Hematopoietic multipotent progenitor cell treated with erythropoietin and hydrocortisone succinate and interleukin-3 and kit ligand, for 6 days (in vitro differentiated cells): ENCODE data around the gene CELSR2.
A peak's percentile ranks its signal among the peaks of the same experiment; 100 is the strongest.

Source experiments
- DNase-seq: peaks from one replicate; pipeline ENCODE4 v3.0.0-alpha.2; 2015

The CELSR2 gene

DNA sequence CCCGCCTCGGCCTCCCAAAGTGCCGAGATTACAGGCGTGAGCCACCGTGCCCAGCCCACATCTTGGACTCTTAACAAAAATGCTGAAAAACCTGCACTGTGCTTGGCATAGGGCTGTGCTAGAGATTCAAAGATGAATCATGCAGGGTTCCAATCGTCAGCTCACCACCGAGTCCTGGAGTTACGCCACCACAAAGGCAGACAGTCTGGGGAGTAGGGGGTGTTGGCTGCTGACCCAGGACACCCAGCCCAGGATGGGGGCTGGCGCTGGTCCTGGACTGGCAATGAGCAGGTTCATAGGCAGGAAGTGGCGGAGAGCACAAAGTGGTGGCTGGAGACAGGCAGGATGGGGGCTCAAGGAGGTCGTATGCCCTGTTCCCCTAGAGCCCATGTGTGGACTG is 17.6 kb downstream of the CELSR2 start:
- DNase-seq = no peak

DNA sequence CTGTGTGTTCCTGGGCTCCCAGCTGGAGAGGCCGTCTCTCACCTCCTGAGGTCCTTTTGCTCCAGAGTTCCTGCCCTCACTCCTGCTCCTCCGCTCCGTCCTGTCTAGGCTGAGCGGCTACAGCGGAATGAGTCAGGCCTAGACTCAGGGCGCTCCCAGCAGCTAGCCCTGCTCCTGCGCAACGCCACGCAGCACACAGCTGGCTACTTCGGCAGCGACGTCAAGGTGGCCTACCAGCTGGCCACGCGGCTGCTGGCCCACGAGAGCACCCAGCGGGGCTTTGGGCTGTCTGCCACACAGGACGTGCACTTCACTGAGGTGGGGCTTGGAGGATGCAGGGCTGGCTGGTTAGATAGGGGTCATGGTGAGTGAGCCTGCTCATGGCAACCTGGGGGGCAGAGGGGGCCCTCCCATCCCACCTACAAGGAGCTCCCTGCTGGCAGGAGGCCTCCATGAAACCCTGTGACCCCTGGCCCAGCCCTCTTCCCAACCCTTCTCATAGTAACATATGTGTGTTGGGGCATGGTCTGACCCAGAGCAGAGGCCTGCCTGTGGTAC is 18.5 kb downstream of the CELSR2 start:
- no peak for DNase-seq

DNA sequence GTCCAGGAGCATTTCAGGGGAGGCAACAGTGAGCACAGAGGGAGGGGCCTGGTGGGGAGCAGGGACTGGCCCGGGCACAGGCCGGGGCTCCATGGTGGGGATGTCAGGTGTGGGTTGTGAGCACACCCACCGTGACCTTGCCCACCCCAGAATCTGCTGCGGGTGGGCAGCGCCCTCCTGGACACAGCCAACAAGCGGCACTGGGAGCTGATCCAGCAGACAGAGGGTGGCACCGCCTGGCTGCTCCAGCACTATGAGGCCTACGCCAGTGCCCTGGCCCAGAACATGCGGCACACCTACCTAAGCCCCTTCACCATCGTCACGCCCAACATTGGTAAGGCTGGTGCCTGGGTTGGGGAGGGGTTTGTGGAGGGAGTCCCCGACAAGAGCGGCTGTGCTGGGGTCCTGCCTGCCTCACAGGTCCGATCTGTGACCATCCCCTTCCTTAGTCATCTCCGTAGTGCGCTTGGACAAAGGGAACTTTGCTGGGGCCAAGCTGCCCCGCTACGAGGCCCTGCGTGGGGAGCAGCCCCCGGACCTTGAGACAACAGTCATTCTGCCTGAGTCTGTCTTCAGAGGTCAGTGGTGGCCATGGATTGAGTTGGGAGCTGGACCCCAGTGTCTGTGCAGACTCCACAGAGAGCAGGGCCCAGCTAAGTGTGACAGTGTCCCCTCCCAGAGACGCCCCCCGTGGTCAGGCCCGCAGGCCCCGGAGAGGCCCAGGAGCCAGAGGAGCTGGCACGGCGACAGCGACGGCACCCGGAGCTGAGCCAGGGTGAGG is 19.3 kb downstream of the CELSR2 start:
- no peak for DNase-seq

DNA sequence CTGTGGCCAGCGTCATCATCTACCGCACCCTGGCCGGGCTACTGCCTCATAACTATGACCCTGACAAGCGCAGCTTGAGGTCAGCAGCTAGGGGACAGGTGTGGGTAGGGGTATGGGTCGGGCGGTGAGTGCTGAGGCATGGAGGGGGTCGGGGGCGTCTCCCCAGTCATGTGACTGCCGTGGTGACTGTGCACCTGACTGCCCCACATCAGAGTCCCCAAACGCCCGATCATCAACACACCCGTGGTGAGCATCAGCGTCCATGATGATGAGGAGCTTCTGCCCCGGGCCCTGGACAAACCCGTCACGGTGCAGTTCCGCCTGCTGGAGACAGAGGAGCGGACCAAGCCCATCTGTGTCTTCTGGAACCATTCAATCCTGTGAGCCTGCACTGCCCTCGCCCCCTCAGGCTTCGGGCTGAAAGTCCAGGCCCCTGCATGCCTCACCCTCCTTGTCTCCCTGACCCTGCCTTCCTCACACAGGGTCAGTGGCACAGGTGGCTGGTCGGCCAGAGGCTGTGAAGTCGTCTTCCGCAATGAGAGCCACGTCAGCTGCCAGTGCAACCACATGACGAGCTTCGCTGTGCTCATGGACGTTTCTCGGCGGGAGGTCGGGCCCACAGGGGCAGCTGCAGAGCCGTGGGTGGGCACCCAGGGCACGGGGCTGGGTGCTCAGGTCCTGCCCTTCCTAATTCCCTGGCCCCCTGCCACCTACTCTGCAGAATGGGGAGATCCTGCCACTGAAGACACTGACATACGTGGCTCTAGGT is 20.1 kb downstream of the CELSR2 start:
- no peak for DNase-seq

DNA sequence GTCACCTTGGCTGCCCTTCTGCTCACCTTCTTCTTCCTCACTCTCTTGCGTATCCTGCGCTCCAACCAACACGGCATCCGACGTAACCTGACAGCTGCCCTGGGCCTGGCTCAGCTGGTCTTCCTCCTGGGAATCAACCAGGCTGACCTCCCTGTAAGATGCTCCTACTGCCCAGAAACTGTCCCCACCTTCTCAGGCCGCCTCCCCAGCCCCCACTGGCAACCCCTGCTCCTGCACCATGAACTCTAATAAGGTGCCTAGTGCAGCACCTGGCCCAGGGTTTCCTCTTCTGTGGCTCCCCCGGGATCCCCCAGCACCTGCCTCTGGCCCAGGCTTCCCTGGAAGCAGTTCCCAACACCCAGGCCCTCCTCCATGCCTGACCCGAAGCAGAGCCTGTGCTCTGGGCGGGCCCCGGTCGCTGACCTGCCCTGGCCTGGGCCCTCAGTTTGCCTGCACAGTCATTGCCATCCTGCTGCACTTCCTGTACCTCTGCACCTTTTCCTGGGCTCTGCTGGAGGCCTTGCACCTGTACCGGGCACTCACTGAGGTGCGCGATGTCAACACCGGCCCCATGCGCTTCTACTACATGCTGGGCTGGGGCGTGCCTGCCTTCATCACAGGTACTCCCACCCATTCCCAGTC is 20.8 kb downstream of the CELSR2 start:
- no peak for DNase-seq

DNA sequence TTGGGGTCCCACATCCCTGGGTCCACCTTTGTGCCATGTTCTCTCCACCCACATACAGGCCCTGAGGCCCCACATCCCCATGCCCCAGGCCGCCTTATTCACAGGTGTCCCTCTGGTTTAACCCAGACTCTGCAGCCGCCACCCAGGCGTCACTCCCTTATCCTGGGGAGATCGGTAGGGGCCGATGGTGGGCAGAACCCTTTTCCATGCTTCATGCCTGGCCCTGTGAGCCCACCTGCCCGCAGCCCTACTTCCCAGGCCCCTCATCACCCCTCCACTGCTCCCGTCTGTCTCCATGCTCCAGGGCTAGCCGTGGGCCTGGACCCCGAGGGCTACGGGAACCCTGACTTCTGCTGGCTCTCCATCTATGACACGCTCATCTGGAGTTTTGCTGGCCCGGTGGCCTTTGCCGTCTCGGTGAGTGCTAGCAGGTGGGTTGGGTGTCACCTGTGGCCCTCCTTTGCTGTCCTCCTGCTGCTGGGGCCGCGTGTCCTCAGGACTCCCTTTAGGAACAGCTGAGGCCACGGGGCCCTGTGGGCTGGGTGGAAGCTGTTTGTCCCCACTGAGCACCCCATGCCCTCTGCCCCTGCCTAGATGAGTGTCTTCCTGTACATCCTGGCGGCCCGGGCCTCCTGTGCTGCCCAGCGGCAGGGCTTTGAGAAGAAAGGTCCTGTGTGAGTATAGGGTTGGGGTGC is 21.4 kb downstream of the CELSR2 start:
- no peak for DNase-seq

DNA sequence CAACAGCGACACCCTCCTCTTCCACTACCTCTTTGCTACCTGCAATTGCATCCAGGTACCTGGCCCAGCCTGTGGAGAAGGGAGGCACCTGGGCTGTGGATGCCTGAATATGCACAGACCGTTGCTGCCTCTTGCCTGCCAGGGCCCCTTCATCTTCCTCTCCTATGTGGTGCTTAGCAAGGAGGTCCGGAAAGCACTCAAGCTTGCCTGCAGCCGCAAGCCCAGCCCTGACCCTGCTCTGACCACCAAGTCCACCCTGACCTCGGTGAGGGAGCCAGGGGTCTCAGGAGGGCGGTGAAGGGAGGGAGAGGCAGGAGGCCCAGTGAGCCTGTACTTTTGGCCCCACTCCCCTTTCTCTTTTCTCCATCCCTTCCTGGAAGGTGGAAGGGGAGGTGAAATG is 22.1 kb downstream of the CELSR2 start:
- no peak for DNase-seq

DNA sequence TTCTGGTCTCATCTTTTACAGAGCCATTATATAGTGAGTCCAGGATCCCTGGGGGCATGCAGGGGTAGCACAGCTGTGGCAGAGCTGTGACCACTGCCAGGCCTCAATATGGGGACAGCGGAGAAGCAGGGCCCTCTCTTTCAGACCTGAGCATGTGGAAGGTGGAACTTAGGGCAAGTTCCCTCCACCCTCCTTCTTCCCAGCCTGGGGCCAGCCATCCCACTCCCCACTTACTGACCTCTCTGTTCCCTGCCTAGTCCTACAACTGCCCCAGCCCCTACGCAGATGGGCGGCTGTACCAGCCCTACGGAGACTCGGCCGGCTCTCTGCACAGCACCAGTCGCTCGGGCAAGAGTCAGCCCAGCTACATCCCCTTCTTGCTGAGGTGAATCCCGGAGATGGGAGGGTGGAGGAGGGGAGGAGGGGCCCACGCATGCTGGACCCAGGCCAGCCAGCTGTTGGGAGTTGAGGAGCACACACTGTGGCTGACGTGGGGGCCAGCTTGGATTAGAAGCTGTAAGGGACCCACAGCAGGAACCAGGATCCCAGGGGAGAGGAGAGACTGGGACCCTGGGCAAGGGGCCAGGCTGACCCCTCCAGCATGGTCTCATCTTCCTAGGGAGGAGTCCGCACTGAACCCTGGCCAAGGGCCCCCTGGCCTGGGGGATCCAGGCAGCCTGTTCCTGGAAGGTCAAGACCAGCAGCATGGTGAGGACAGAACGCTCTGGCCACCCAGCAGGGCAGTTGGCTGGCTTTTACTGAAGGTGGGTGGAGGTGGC is 22.9 kb downstream of the CELSR2 start:
- DNase-seq = no peak

DNA sequence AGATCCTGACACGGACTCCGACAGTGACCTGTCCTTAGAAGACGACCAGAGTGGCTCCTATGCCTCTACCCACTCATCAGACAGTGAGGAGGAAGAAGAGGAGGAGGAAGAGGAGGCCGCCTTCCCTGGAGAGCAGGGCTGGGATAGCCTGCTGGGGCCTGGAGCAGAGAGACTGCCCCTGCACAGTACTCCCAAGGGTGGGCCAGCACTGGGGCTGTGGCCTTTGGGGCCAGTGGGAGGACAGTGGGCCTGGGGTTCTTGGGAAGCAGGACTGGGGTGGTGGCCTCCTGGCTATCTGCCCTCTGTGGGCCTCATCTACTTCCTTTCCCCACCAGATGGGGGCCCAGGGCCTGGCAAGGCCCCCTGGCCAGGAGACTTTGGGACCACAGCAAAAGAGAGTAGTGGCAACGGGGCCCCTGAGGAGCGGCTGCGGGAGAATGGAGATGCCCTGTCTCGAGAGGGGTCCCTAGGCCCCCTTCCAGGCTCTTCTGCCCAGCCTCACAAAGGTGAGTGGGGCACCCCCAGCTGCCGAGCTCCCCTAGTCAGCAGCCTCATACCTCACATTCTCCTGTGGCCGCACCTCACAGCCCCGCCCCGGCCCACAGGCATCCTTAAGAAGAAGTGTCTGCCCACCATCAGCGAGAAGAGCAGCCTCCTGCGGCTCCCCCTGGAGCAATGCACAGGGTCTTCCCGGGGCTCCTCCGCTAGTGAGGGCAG is 23.6 kb downstream of the CELSR2 start:
- DNase-seq = no peak

DNA sequence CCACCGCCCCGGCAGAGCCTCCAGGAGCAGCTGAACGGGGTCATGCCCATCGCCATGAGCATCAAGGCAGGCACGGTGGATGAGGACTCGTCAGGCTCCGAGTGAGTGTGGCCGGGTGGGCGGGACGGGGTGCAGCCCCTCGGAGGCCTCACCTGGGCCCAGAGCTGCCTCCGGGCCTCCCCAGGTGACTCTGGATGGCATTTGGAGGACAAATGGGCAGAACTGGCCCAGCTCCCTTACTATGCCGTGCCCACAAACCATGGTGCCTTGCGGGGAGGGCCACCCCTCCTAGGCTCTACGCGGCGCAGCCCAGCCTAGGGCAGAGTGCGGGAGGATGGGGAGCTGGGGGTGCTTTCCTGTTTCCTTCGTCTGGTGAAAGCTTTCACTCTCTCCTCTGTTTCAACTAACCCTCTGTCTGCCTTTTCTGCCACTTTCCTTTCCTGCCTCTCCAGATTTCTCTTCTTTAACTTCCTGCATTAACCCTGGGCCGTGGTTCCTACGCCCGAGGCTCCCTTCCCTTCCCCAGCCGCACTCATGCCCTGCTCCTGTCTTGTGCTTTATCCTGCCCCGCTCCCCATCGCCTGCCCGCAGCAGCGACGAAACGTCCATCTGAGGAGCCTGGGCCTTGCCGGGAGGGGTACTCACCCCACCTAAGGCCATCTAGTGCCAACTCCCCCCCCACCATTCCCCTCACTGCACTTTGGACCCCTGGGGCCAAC is 24.4 kb downstream of the CELSR2 start:
- DNase-seq = no peak

DNA sequence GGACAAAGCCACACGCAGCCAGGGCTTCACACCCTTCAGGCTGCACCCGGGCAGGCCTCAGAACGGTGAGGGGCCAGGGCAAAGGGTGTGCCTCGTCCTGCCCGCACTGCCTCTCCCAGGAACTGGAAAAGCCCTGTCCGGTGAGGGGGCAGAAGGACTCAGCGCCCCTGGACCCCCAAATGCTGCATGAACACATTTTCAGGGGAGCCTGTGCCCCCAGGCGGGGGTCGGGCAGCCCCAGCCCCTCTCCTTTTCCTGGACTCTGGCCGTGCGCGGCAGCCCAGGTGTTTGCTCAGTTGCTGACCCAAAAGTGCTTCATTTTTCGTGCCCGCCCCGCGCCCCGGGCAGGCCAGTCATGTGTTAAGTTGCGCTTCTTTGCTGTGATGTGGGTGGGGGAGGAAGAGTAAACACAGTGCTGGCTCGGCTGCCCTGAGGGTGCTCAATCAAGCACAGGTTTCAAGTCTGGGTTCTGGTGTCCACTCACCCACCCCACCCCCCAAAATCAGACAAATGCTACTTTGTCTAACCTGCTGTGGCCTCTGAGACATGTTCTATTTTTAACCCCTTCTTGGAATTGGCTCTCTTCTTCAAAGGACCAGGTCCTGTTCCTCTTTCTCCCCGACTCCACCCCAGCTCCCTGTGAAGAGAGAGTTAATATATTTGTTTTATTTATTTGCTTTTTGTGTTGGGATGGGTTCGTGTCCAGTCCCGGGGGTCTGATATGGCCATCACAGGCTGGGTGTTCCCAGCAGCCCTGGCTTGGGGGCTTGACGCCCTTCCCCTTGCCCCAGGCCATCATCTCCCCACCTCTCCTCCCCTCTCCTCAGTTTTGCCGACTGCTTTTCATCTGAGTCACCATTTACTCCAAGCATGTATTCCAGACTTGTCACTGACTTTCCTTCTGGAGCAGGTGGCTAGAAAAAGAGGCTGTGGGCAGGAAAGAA is 25.5 kb downstream of the CELSR2 start:
- DNase-seq = no peak

DNA sequence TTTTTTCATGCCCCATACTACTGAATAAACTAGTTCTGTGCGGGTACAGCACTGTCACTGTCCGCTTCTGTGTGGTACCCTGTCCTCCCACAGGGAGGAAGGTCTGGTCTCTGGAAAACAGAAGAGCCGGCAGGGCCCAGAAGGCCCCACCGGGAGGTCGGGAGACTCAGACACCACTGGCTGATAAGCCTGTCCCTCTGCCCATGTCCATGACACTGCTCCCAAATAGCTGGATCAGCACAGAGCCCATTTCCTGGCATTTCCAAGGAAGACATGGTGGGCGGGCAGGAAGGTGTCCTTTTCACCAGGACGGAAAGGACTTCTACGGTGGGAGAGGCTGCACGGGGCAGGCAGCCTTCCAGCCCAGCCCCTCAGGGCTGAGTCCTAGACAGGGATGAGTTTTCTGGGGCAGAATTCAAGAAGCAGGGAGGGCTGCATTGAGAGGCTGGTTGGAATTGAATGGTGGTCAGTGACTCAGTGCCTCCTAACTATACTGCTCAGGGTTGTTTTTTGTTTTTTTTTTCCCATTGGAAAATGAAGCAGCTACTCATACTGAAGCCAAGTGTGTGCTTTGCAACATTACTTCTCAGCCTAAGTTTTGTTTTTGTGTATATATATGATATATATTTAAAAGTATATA is 26.5 kb downstream of the CELSR2 start:
- no peak for DNase-seq

DNA sequence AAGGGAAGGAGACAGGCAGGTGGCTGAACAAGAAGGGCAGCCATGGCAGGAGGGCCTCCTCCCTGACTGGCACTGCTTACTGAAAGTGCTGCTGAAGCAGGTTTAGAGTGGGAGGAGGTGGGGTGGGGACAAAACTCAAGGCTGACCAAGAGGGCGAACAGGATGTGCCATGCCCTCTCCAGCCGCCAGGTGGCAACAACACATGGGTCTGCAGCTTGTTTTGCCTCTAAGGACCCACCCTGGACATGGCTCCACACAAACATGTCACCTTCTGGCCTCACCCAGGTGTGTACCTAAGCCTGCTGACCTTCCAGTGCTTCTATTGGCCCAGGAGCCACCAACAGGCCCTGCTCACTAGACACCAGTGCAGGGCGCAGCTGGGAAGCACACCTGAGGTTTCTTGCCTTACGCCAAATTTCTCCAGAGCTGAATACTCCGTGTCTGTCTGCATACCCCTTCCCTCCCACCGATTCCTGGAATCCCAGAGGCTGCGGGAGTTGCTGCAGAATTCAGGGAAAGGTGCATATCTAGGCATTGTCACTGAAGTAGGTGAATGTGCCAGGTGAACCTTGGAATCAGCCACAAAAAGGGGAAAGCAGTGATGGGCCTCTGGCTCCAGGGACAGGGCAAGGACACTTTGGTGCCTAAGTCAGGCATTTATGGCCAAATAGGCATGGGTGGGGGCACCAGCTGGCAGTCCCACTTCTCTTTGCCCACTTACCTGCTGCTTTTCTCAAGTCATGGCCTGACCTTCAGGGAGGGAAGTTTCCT is 28.3 kb downstream of the CELSR2 start:
- peak; percentile 86 for DNase-seq

DNA sequence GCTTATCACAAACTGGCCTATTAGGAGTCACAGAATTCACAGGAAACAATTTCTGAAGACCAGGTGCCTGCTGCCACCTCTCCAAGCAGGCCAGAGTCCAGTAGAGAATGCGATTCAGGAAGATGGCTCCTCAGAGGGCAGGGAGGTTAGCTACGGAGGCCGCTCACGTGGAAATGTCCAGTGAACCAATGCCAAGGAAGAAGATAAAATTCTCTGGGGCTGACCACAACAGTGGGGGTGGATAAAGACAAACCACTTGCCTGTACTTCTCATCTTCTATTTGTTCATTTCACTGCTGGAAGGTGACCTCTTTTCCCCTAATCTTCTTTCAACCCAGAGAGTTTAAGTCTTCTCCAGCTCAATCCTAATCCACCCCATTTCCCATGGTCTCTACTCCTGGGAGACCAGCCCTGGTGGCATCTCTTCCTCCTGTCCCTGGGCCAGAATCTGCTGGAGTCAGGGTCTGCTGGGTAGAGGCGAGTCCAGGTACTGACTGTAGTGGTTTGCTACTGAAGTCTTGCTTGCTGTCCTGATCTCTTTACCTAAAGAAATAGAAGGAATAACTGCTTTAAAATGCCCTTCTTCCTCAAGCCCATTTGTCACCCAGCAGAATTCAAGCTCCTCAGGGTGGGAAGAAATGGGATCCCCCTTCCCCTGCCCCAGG is 30.4 kb downstream of the CELSR2 start:
- DNase-seq = no peak

DNA sequence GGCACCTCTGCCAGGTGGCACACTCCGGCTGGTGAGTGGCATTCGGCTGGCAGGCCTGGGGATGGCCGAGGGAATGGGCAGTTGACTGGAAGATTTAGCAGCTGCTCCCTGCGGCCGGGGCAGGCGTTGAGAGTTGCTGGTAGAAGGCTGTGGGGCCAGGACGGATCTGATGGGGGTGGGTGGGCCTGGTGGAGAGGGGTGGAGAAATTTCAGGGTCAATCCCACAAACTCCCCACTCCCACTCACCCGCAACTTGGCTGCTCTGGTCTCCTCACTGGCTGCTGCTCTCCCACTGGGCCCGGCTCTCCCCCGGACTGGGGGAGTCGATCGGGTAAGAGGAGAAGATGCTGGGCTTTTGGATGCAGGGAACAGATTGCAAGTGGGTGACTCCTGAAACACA is 31.5 kb downstream of the CELSR2 start:
- DNase-seq = no peak

DNA sequence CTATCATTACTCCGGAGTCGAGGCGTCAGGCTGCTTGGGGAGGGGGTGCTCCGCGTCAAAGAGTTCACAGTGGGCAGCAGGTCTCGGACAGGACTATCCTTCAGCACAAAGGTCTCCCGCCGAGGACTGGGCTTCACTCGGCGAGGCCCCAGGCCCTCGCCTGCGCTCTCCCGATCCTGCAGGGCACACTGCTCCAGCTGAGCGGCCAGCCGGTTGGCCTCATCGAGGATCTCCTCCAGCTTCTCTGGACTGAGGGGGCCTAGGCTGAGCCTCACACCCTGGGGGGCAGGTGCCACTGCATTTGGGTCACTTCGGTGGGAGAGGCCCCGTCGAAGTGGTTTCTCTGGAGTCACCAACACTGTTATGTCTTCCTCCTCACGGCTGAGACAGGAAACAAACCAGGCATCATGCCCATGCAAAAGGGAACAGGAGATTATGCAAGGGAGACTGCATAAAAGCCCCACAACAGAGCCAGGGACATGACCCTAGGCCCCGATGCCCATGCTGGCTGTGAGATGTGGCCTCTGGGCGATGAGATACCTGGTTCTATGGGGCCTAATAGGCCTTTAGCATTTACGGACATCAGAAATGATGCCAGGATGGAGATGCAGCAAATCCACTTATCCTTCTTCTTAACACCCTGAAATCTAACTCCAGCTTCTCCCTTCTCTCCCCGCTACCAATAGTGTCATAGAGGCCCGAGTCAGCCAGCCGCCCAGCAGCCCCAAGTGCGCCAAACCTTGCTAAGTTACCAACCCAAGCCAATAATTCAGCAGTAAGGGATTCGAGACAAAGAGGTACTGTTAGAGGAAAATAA is 32.5 kb downstream of the CELSR2 start:
- DNase-seq = peak; percentile 39

DNA sequence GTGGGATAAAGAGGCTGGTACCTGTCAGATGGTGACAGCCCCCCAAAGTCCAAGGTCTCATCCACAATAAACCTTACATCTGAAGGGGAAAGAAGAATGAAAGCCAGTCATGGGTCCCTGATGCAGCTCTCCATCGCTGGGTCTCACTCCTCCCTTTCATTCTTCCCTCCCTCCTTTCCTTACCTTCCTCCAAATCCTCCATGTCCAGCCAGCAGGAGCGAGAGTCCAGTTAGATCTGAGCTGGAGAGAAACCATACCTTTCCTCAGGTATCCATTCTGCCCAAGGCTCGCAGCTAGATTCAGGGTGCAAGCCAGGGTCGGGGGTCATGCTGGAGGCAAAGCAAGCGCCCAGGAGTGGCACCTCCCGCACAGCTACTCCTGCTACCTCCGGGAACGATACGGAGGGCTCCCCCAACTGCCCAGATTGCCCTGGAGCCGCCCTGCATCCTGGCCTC is 33.2 kb downstream of the CELSR2 start:
- no peak for DNase-seq
